Activated T-helper 17 cell treated with anti-CD3 and anti-CD28 coated beads, Interleukin-2, amount 50 U/mL, for 72 hours (primary cell): ENCODE data around the gene EIF3B. TPM values are rescaled to one million over a fixed set of nuclear protein-coding genes. Genes with fewer than 3 reads are reported as not detected.
"Not testable (repeated sequence)": the region's sequence is repeated elsewhere in the genome, so short reads cannot be mapped to it uniquely, and the experiment has no call there.

ENCODE experiments used
- ATAC-seq: fragments of 150-1000 bp; cut with Tn5 transposase; replicated peaks from 2 replicates; pipeline ENCODE4 v1.10.0; 2021; ENCODE audit warnings: mild to moderate bottlenecking, moderate library complexity
- H3K27ac Mint-ChIP-seq: one replicate; pipeline ENCODE4 v1.8.0; 2022; ENCODE audit warnings: mixed read lengths
- H3K27me3 Mint-ChIP-seq: one replicate; pipeline ENCODE4 v1.8.0; 2022; ENCODE audit warnings: mixed read lengths
- H3K36me3 Mint-ChIP-seq: one replicate; pipeline ENCODE4 v1.8.0; 2022; ENCODE audit warnings: low read depth, mild to moderate bottlenecking, mixed read lengths
- H3K4me1 Mint-ChIP-seq: one replicate; pipeline ENCODE4 v1.8.0; 2022; ENCODE audit warnings: mixed read lengths
- H3K4me3 Mint-ChIP-seq: one replicate; pipeline ENCODE4 v1.8.0; 2022; ENCODE audit warnings: mild to moderate bottlenecking, mixed read lengths
- H3K9me3 Mint-ChIP-seq: one replicate; pipeline ENCODE4 v1.8.0; 2022; ENCODE audit warnings: mixed read lengths
- total RNA-seq, 2 donors: library from RNA; stranded (reverse); gene quantifications; one replicate each; pipeline ENCODE4 v1.2.3, GENCODE V29; 2022

The EIF3B gene
- total RNA-seq, 2 donors from 2014 or later: 145 to 283 TPM

- Mint-ChIP-seq H3K4me1 (peaks cover 33% of the 10 kb centered on the region), H3K36me3 (no peaks in the 10 kb centered on the region), H3K27ac (peak overlapping the region; percentile 57), H3K4me3 (no peak overlapping the region), H3K9me3 (no peaks in the 10 kb centered on the region), H3K27me3 (no peaks in the 10 kb centered on the region)
- no peak for ATAC-seq
Measured at GRCh38 chr7:2412587-2413201, 58.1 kb downstream of the EIF3B start.

GRCh38 chr7:2416063-2416462 is 61.4 kb downstream of the EIF3B start:
- H3K27me3 Mint-ChIP-seq: no peaks in the 10 kb centered on the region
- no peaks in the 10 kb centered on the region for H3K36me3 Mint-ChIP-seq
- H3K4me3 Mint-ChIP-seq: no peak overlapping the region
- no peaks in the 10 kb centered on the region for H3K9me3 Mint-ChIP-seq
- no peak overlapping the region for H3K27ac Mint-ChIP-seq
- peaks cover 15% of the 10 kb centered on the region for H3K4me1 Mint-ChIP-seq
- no peak for ATAC-seq

- H3K36me3 Mint-ChIP-seq: no peaks in the 10 kb centered on the region
- H3K4me1 Mint-ChIP-seq: peaks cover 15% of the 10 kb centered on the region
- no peaks in the 10 kb centered on the region for H3K9me3 Mint-ChIP-seq
- no peak overlapping the region for H3K4me3 Mint-ChIP-seq
- no peaks in the 10 kb centered on the region for H3K27me3 Mint-ChIP-seq
- no peak overlapping the region for H3K27ac Mint-ChIP-seq
- ATAC-seq: no peak
Measured at GRCh38 chr7:2416650-2417049, 62.0 kb downstream of the EIF3B start.

- H3K9me3 Mint-ChIP-seq, H3K36me3 Mint-ChIP-seq, H3K27me3 Mint-ChIP-seq, ATAC-seq, H3K27ac Mint-ChIP-seq, H3K4me3 Mint-ChIP-seq: not testable (repeated sequence)
- H3K4me1 Mint-ChIP-seq: peaks cover 15% of the 10 kb centered on the region
Measured at GRCh38 chr7:2417178-2417577, 62.6 kb downstream of the EIF3B start.

GRCh38 chr7:2417981-2418481 is 63.4 kb downstream of the EIF3B start:
- no peaks in the 10 kb centered on the region for H3K27me3 Mint-ChIP-seq
- H3K4me3 Mint-ChIP-seq: peak overlapping the region; percentile 42
- no peaks in the 10 kb centered on the region for H3K9me3 Mint-ChIP-seq
- no peaks in the 10 kb centered on the region for H3K36me3 Mint-ChIP-seq
- peak; percentile 87 for ATAC-seq
- H3K27ac Mint-ChIP-seq: peak overlapping the region; percentile 62
- peaks cover 13% of the 10 kb centered on the region for H3K4me1 Mint-ChIP-seq

- no peaks in the 10 kb centered on the region for H3K27me3 Mint-ChIP-seq
Measured at GRCh38 chr7:2420216-2420933, 65.7 kb downstream of the EIF3B start.

GRCh38 chr7:2421943-2422310 is 67.3 kb downstream of the EIF3B start:
- peaks cover 10% of the 10 kb centered on the region for H3K4me1 Mint-ChIP-seq

More at GRCh38 chr7:2420216-2420933, 65.7 kb downstream of the EIF3B start:
- Mint-ChIP-seq H3K4me1 (peaks cover 10% of the 10 kb centered on the region), H3K27ac (no peak overlapping the region), H3K36me3 (no peaks in the 10 kb centered on the region), H3K4me3 (no peak overlapping the region), H3K9me3 (no peaks in the 10 kb centered on the region)
- ATAC-seq: peak; percentile 66

GRCh38 chr7:2425749-2426148 is 71.1 kb downstream of the EIF3B start:
- ATAC-seq: no peak
- peaks cover 5% of the 10 kb centered on the region for H3K4me1 Mint-ChIP-seq
- no peak overlapping the region for H3K4me3 Mint-ChIP-seq
- H3K27ac Mint-ChIP-seq: no peak overlapping the region
- no peaks in the 10 kb centered on the region for H3K9me3 Mint-ChIP-seq
- H3K36me3 Mint-ChIP-seq: no peaks in the 10 kb centered on the region
- H3K27me3 Mint-ChIP-seq: no peaks in the 10 kb centered on the region

More at GRCh38 chr7:2421943-2422310, 67.3 kb downstream of the EIF3B start:
- Mint-ChIP-seq H3K4me3 (no peak overlapping the region), H3K9me3 (no peaks in the 10 kb centered on the region), H3K27ac (no peak overlapping the region), H3K27me3 (no peaks in the 10 kb centered on the region), H3K36me3 (no peaks in the 10 kb centered on the region)
- no peak for ATAC-seq

Other genes with a start within 250 kb of the EIF3B start
- 10 to 100 TPM; 46.7 to 66.0 TPM for gene MAD1L1, start 121.9 kb upstream of the EIF3B start, total RNA-seq
- 10 to 100 TPM; 20.9 to 40.2 TPM for gene MRM2, start 112.6 kb upstream of the EIF3B start, total RNA-seq
- 10 to 100 TPM; 64.5 to 71.9 TPM for gene NUDT1, start 112.6 kb upstream of the EIF3B start, total RNA-seq
- 10 to 100 TPM; 23.7 to 31.8 TPM for gene SNX8, start 40.4 kb upstream of the EIF3B start, total RNA-seq
- 1 to 10 TPM; 4.8 to 8.5 TPM for gene CHST12, start 48.8 kb downstream of the EIF3B start, total RNA-seq
- not detected for gene GRIFIN, start 121.6 kb downstream of the EIF3B start, total RNA-seq
- 10 to 100 TPM; 42.6 to 48.8 TPM for gene LFNG, start 164.9 kb downstream of the EIF3B start, total RNA-seq
- gene BRAT1, start 200.7 kb downstream of the EIF3B start, total RNA-seq: 10 to 100 TPM; 34.0 to 42.8 TPM
- gene IQCE, start 204.2 kb downstream of the EIF3B start, total RNA-seq: 10 to 100 TPM; 11.2 to 15.3 TPM